H9 (cell line): ENCODE data around the gene FHL1. TPM values are rescaled to one million over a fixed set of nuclear protein-coding genes. Genes with fewer than 3 reads are reported as not detected.

Source experiments
- DNase-seq: peaks from one replicate; pipeline ENCODE4 v3.0.0-alpha.2; 2017
- H2AFZ ChIP-seq: one replicate; pipeline ENCODE4 v1.6.1; 2013; ENCODE audit warnings: mild to moderate bottlenecking, low read length, control low read depth, moderate library complexity
- H2AK5ac ChIP-seq: 2 replicates; pipeline ENCODE4 v1.6.1; 2013; ENCODE audit warnings: low read length, control low read depth, mixed read lengths; ENCODE audit not compliant: insufficient read length
- H2BK120ac ChIP-seq: one replicate; pipeline ENCODE4 v1.6.1; 2013; ENCODE audit warnings: low read depth, mild to moderate bottlenecking, low read length, control low read depth, inconsistent platforms; ENCODE audit not compliant: poor library complexity, severe bottlenecking
- H2BK12ac ChIP-seq: 2 replicates; pipeline ENCODE4 v1.6.1; 2013; ENCODE audit warnings: low read length, control low read depth, mixed read lengths, low read depth; ENCODE audit not compliant: insufficient read length
- H2BK15ac ChIP-seq: 2 replicates; pipeline ENCODE4 v1.6.1; 2013; ENCODE audit warnings: low read depth, low read length, control low read depth
- H2BK20ac ChIP-seq: one replicate; pipeline ENCODE4 v1.6.1; 2013; ENCODE audit warnings: low read depth, mild to moderate bottlenecking, low read length, control low read depth, inconsistent platforms; ENCODE audit not compliant: poor library complexity, severe bottlenecking
- H2BK5ac ChIP-seq: 2 replicates; pipeline ENCODE4 v1.6.1; 2013; ENCODE audit warnings: low read length, control low read depth, mixed read lengths; ENCODE audit not compliant: insufficient read length
- H3K14ac ChIP-seq: 2 replicates; pipeline ENCODE4 v1.6.1; 2013; ENCODE audit warnings: low read length, control low read depth; ENCODE audit not compliant: insufficient read depth
- H3K18ac ChIP-seq: 2 replicates; pipeline ENCODE4 v1.6.1; 2013; ENCODE audit warnings: low read depth, mild to moderate bottlenecking, mixed read lengths, low read length, control low read depth; ENCODE audit not compliant: insufficient read length
- H3K23ac ChIP-seq: 2 replicates; pipeline ENCODE4 v1.6.1; 2013; ENCODE audit warnings: low read length, control low read depth, mixed read lengths, low read depth; ENCODE audit not compliant: insufficient read length
- H3K23me2 ChIP-seq: 2 replicates; pipeline ENCODE4 v1.6.1; 2013; ENCODE audit warnings: low read depth, mild to moderate bottlenecking, mixed read lengths, low read length, control low read depth; ENCODE audit not compliant: insufficient read length, poor library complexity, severe bottlenecking
- H3K27ac ChIP-seq: 2 replicates; pipeline ENCODE4 v1.5.1; 2013; ENCODE audit warnings: low read length, control low read depth, mixed read lengths, low read depth; ENCODE audit not compliant: insufficient read length
- H3K27me3 ChIP-seq: 2 replicates; pipeline ENCODE4 v1.6.1; 2013; ENCODE audit warnings: low read length, control low read depth, inconsistent platforms; ENCODE audit not compliant: insufficient read depth
- H3K4ac ChIP-seq: 2 replicates; pipeline ENCODE4 v1.6.1; 2013; ENCODE audit warnings: low read depth, mild to moderate bottlenecking, control low read depth, inconsistent platforms, low read length, moderate library complexity
- H3K4me1 ChIP-seq: 2 replicates; pipeline ENCODE4 v1.6.1; 2013; ENCODE audit warnings: low read length, control low read depth, inconsistent platforms; ENCODE audit not compliant: insufficient read depth
- H3K4me2 ChIP-seq: 2 replicates; pipeline ENCODE4 v1.6.1; 2013; ENCODE audit warnings: low read length, control low read depth, mixed read lengths; ENCODE audit not compliant: insufficient read length, insufficient read depth
- H3K56ac ChIP-seq: 2 replicates; pipeline ENCODE4 v1.6.1; 2013; ENCODE audit warnings: low read depth, mild to moderate bottlenecking, mixed read lengths, low read length, control low read depth; ENCODE audit not compliant: insufficient read length
- H3K79me1 ChIP-seq: 2 replicates; pipeline ENCODE4 v1.6.1; 2013; ENCODE audit warnings: low read depth, mild to moderate bottlenecking, moderate library complexity, low read length, control low read depth, inconsistent platforms; ENCODE audit not compliant: insufficient read depth, poor library complexity, severe bottlenecking
- H3K79me2 ChIP-seq: 2 replicates; pipeline ENCODE4 v1.6.1; 2013; ENCODE audit warnings: low read length, control low read depth, inconsistent platforms; ENCODE audit not compliant: insufficient read depth
- H3K9ac ChIP-seq: 2 replicates; pipeline ENCODE4 v1.6.1; 2013; ENCODE audit warnings: low read length, control low read depth, mixed read lengths; ENCODE audit not compliant: insufficient read length; ENCODE audit errors: extremely low read depth
- H3K9me3 ChIP-seq: one replicate; pipeline ENCODE4 v1.6.1; 2013; ENCODE audit warnings: low read depth, low read length, inconsistent platforms; ENCODE audit not compliant: control insufficient read depth
- H3T11ph ChIP-seq: one replicate; pipeline ENCODE4 v1.6.1; 2013; ENCODE audit warnings: mild to moderate bottlenecking, low read length, control low read depth, inconsistent platforms
- H4K20me1 ChIP-seq: one replicate; pipeline ENCODE4 v1.6.1; 2013; ENCODE audit not compliant: control insufficient read depth, insufficient read length, insufficient read depth
- H4K5ac ChIP-seq: 2 replicates; pipeline ENCODE4 v1.6.1; 2013; ENCODE audit warnings: low read depth, mild to moderate bottlenecking, mixed read lengths, low read length, control low read depth; ENCODE audit not compliant: insufficient read length
- H4K8ac ChIP-seq: replicated peaks from 2 replicates; pipeline ENCODE4 v1.6.1; 2013; ENCODE audit warnings: low read length, control low read depth, mixed read lengths, low read depth; ENCODE audit not compliant: insufficient read length
- H4K91ac ChIP-seq: 2 replicates; pipeline ENCODE4 v1.6.1; 2013; ENCODE audit warnings: low read depth, mild to moderate bottlenecking, moderate library complexity, mixed read lengths, low read length, control low read depth; ENCODE audit not compliant: insufficient read length
- H3K27ac Mint-ChIP-seq, 3 experiments: 2 replicates in 2 of 3; 3 replicates in 1 of 3; pipeline ENCODE4 v1.8.0; 2020 to 2021; ENCODE audit warnings: mixed read lengths in 3 of 3, mild to moderate bottlenecking in 1 of 3, moderate library complexity in 1 of 3
- H3K27me3 Mint-ChIP-seq: 2 replicates; pipeline ENCODE4 v1.8.0; 2021; ENCODE audit warnings: low read depth, mild to moderate bottlenecking, moderate library complexity, mixed read lengths
- H3K36me3 Mint-ChIP-seq, 3 experiments: 2 replicates in 2 of 3; 3 replicates in 1 of 3; pipeline ENCODE4 v1.8.0; 2020 to 2021; ENCODE audit warnings: low read depth in 3 of 3, mixed read lengths in 3 of 3; ENCODE audit not compliant: insufficient read depth in 1 of 3
- H3K4me1 Mint-ChIP-seq, 2 experiments: 2 replicates each; pipeline ENCODE4 v1.8.0; 2020; ENCODE audit warnings: mixed read lengths in 2 of 2
- H3K4me3 Mint-ChIP-seq, 2 experiments: 2 replicates in 1 of 2; 3 replicates in 1 of 2; pipeline ENCODE4 v1.8.0; 2020 to 2021; ENCODE audit warnings: mild to moderate bottlenecking in 2 of 2, mixed read lengths in 2 of 2, moderate library complexity in 1 of 2
- H3K9me3 Mint-ChIP-seq, 2 experiments: 2 replicates in 1 of 2; 3 replicates in 1 of 2; pipeline ENCODE4 v1.8.0; 2020; ENCODE audit warnings: mild to moderate bottlenecking in 2 of 2, mixed read lengths in 2 of 2, moderate library complexity in 1 of 2
- CTCF ChIP-seq: fragments of 200-600 bp; sonication (generic); conservative IDR thresholded peaks from 3 replicates; pipeline ENCODE4 v1.8.0; 2021; ENCODE audit warnings: antibody characterized with exemption, mild to moderate bottlenecking
- WGBS: extraction: QIAGEN DNeasy Blood & Tissue Kit; methylation state at CpG from one replicate; pipeline ENCODE4 v1.1.7; 2013; ENCODE audit warnings: missing lambda C conversion rate, low lambda C conversion rate, mixed read lengths; ENCODE audit not compliant: insufficient read length; ENCODE audit errors: extremely low coverage; 5-methylcytosine and 5-hydroxymethylcytosine counted together
- total RNA-seq: library from RNA; stranded (reverse); gene quantifications from 2 replicates; pipeline ENCODE4 v1.2.1, GENCODE V29; 2021

FHL1 gene
- total RNA-seq, 1 experiment from 2014 or later, result 20.0 TPM

DNA sequence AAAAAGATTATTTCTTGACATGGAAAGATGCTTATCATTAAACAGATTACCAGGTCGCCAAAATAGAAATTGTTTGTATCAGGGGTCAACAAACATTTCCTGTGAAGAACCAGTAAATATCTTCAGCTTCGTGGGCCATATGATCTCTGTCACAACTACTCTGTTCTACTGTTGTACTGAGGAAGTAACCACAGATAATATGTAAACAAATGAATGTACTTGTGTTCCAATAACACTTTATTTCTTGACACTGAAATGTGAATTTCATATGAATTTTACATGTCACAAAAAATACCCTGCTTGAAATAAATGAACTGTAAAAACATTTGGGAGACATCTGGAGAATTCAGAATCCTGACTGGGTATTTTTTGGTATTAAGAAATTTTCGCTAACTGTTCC, 4.7 kb upstream of the FHL1 start:
- Mint-ChIP-seq H3K4me1 (peaks cover 7 to 13% of the 10 kb centered on the region in 2 experiments), H3K27me3 (peaks cover 35% of the 10 kb centered on the region), H3K4me3 (no peak overlapping the region), H3K27ac (no peak overlapping the region), H3K36me3 (peaks cover 0 to 5% (median 2%) of the 10 kb centered on the region in 3 experiments; a peak in 3 of 7 replicates), H3K9me3 (peaks cover 57 to 71% of the 10 kb centered on the region in 2 experiments)
- H3K18ac ChIP-seq, result no peak overlapping the region
- WGBS, result no CpG with 5 or more reads among the region's 3 CpGs
- no peaks in the 10 kb centered on the region for H3K79me2 ChIP-seq
- no peak overlapping the region for H4K8ac ChIP-seq
- peaks cover 2% of the 10 kb centered on the region; the same call in 1 of the 2 replicates for H3K27me3 ChIP-seq
- no peak for TF ChIP-seq CTCF
- no peak overlapping the region for H3K4ac ChIP-seq
- H3K4me2 ChIP-seq, result no peak overlapping the region
- no peaks in the 10 kb centered on the region for H4K20me1 ChIP-seq
- no peak overlapping the region for H3K14ac ChIP-seq
- no peaks in the 10 kb centered on the region for H3K23me2 ChIP-seq
- H3K9ac ChIP-seq, result no peak overlapping the region
- peaks cover 34% of the 10 kb centered on the region for H3K9me3 ChIP-seq
- no peak overlapping the region for H2AFZ ChIP-seq
- no peaks in the 10 kb centered on the region for H3K4me1 ChIP-seq
- no peak overlapping the region for H3K23ac ChIP-seq
- no peak overlapping the region for H2BK120ac ChIP-seq
- no peak for DNase-seq
- no peak overlapping the region for H3K27ac ChIP-seq
- H3K79me1 ChIP-seq, result no peaks in the 10 kb centered on the region
- no peak overlapping the region for H2BK5ac ChIP-seq
- no peak overlapping the region for H2BK15ac ChIP-seq
- no peak overlapping the region for H3T11ph ChIP-seq
- H2BK20ac ChIP-seq, result no peak overlapping the region
- H4K91ac ChIP-seq, result no peak overlapping the region
- no peak overlapping the region for H2AK5ac ChIP-seq
- no peak overlapping the region for H4K5ac ChIP-seq
- H3K56ac ChIP-seq, result no peak overlapping the region
- no peak overlapping the region for H2BK12ac ChIP-seq
